HG03378 (cell line): ENCODE measurements around the gene PDLIM7.

Source experiments
- ATAC-seq: cut with Tn5 transposase; IDR thresholded peaks from one replicate; pipeline ENCODE4 v1.9.1; 2021; ENCODE audit warnings: mild to moderate bottlenecking, moderate library complexity; ENCODE audit not compliant: unreplicated experiment

Gene PDLIM7

GRCh38 chr5:177507596-177508220 is 10.3 kb upstream of the PDLIM7 start:
- no peak for ATAC-seq

DNA sequence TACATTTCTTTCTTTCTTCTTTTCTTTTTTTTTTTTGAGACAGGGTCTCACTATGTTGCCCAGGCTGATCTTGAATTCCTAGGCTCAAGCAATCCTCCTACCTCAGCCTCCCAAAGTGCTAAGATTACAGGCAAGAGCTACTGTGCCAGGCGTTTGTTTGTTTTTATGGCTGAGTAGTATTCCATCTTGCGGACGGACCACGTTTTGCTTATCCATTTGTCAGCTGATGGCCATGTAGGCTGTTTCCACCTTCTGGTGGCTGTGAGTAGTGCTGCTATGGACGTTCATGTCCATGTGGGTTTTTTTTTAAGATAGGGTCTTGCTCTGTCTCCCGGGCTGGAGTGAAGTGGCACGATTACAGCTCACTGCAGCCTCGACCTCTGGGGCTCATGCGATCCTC is 9.8 kb upstream of the PDLIM7 start:
- no peak for ATAC-seq

GRCh38 chr5:177505075-177505474 is 7.7 kb upstream of the PDLIM7 start:
- ATAC-seq = no peak

DNA sequence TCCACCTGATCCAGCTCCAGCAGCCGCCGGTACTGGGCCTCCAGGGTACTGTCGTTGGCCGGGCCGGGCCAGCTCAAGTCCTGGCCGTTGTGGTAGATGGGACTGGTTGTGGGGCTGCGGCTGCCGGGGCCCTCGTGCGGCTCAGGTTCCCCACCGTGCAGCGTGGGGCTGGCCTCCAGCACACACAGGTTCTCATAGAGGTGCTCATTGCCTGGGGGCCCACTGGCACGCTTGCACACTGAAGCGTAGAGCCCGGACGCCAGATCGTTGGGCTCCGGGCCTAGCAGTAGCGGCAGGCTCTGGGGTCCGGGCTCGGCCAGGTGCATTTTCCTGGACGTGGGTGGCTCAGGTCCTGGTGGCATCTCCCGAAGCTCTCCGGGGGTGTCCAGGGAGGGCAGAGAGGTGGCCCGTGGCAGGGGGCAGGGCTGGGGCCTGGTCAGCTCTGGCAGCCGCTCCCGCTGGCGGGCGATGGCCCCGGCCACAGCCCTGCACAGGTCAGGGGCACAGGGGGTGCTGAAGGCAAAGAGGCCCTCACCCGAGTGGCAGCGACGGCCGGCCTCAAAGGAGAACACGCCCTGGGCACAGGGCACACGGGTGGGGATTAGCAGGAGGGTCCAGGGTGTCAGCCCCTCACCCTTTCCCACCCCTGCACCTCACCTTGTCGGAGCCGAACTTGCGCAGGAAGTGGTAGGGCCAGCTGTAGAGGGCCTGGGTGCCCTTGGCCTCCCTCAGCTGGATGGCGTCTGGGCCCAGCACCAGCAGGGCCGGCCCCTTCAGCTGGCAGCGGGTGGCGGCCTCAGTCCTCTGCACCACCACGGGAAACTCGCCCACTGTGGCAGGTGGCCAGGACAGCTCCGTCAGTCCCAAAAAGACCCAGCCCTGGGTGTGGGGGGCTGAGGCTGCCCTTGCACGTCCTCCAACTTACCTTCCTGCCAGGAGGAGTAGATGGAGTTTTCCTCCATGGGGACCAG is 7.0 kb upstream of the PDLIM7 start:
- no peak for ATAC-seq

- no peak for ATAC-seq
Observed at GRCh38 chr5:177503351-177504085, 6.1 kb upstream of the PDLIM7 start.

DNA sequence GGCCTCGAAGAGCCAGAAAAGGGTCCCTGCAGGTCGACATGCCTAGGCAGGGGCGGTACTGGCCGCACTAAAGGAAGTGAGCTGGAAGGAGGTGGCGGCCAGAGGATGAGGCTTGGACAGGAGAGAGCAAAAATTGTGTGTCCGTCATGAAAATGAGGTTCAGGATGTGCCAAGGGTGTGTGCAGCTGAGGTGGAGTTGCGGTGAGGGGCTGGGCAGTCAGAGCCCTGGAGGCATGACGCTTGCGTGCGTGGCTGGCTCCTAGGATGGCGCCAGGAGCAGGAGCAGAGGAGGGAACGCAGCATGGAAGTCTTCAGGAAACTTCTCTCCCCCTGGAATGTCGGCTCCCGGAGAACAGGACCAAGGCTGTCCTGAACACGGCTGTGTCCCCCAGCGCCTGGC is 5.5 kb upstream of the PDLIM7 start:
- no peak for ATAC-seq

GRCh38 chr5:177501874-177502678 is 4.7 kb upstream of the PDLIM7 start:
- no peak for ATAC-seq

GRCh38 chr5:177500685-177501522 is 3.5 kb upstream of the PDLIM7 start:
- ATAC-seq = no peak

GRCh38 chr5:177499842-177500241 is 2.4 kb upstream of the PDLIM7 start:
- no peak for ATAC-seq

DNA sequence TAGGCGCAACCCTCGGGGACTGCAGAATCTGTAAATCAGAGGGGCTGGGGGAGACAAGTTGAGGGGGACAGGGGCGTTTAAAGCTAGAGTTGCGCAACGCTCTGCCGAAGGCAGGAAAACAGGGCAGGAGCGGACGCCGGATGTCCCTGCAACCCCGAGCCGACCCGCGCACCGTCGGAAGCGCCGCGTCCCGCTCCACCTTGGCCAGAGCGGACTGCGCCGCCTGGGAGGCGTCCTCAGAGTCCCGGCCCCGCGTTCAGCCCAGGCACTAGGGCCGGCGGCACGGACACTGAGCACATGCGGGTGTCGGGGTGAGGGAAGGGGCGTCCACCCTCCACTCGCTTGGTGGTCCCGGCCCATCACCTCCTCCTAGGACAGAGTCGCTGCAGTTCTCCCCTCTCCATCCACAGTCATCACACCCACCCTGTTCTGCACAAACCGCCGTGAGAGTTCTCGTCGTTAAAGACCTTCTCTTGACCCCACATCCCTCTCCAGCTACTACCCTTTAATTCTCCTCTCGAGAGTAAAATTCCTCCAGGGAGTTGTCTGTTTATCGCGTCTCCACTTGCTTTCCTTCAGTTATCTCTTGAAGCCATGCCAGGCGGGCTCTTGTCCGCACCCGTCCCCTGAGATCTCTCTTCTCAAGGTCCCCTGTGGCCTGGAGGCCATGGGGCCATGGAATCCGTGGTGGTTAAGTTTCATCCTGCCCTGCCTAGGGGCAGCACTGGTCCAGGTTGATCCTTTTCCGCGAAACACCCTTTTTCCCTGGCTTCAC is 796 bp upstream of the PDLIM7 start:
- ATAC-seq = no peak

GRCh38 chr5:177496727-177497291 is 595 bp downstream of the PDLIM7 start:
- no peak for ATAC-seq

GRCh38 chr5:177496070-177496726 is 1.2 kb downstream of the PDLIM7 start:
- ATAC-seq = no peak

GRCh38 chr5:177495243-177496060 is 2.0 kb downstream of the PDLIM7 start:
- no peak for ATAC-seq

DNA sequence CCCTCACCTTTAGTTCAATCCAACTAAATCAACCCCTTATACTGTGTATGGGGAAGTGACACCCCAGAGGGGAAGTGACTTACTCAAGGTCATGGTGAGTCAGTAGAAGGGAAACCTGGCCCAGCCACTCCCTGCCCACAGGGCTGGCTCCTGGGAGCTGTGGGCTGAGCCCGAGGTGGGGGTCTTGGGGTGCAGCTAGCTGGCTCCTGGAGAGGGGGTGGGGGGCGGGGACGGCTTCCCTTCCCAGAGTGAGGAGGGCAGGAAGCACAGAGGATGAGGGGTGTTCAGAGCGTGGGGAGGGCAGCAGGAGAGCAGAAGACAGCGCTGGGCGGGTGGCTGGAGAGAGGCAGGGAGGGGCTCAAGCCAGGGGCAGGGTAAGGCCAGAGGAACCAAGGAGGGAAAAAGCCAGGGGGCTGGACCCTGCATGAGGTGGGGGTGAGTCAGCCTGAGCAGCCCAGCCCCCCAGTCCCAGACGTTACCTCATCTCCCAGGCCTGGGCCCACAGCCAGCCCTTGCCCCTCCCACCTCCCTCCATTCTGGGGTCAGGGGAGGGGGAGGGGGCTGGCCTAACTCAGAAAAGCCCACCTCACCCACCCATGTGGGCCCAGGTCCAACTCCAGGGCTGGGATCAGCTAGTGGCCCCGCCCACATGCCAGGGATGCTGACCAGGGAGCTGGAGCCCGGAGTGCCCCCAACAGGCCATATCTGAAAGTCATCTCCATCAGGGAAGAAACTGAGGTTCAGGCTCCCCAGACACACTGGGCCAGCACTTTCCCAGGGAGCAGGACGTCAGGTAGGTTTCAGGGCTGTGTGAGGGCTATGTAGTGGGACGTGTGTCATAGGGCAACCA is 2.8 kb downstream of the PDLIM7 start:
- no peak for ATAC-seq

GRCh38 chr5:177493795-177494345 is 3.5 kb downstream of the PDLIM7 start:
- ATAC-seq = no peak

GRCh38 chr5:177492841-177493240 is 4.6 kb downstream of the PDLIM7 start:
- ATAC-seq = no peak
